SK-N-SH (cell line): Measurements from ENCODE around the gene ATP7B. TPM values are rescaled to one million over a fixed set of nuclear protein-coding genes. Genes with fewer than 3 reads are reported as not detected.

Experiments used
- CTCF ChIA-PET: fragments of 300-600, 350-600 bp; formaldehyde crosslinking; extraction: SDS; loops from one replicate; lab custom pipeline; 2021; lab: Yijun Ruan, JAX
- POLR2A ChIA-PET: fragments of 350-600 bp; sonication (Branson Sonifier 250); formaldehyde crosslinking; extraction: SDS; loops from one replicate; lab custom pipeline; 2020; ENCODE audit warnings: antibody characterized with exemption, inconsistent platforms; lab: Yijun Ruan, JAX
- DNase-seq: peaks from one replicate; pipeline ENCODE4 v3.0.0; 2012
- H2AFZ ChIP-seq: fragments of 200-600 bp; sonication (generic); 2 replicates; pipeline ENCODE4 v1.8.1; 2016; ENCODE audit warnings: antibody characterized with exemption, mild to moderate bottlenecking, low read depth
- H3F3A ChIP-seq: fragments of 200-600 bp; sonication (generic); replicated peaks from 2 replicates; pipeline ENCODE3; 2016; ENCODE audit warnings: antibody characterized with exemption, mild to moderate bottlenecking; ENCODE audit not compliant: insufficient read depth
- H3K27ac ChIP-seq, 2 experiments: fragments of 200-500 bp in 1 of 2; fragments of 200-600 bp in 1 of 2; sonication (Bioruptor generic) in 1 of 2; sonication (generic), shearing (Covaris generic) in 1 of 2; 2 replicates each; pipeline versions ENCODE4 v1.5.1 to v1.6.1; 2014 to 2016; ENCODE audit warnings: low read depth in 2 of 2, inconsistent platforms in 1 of 2, low read length in 1 of 2, mild to moderate bottlenecking in 1 of 2, mixed read lengths in 1 of 2
- H3K27me3 ChIP-seq: fragments of 200-600 bp; sonication (generic), shearing (Covaris generic); 2 replicates; pipeline ENCODE4 v1.6.1; 2016; ENCODE audit warnings: mixed run types; ENCODE audit not compliant: insufficient read depth
- H3K36me3 ChIP-seq, 2 experiments: fragments of 200-500 bp in 1 of 2; fragments of 200-600 bp in 1 of 2; sonication (Bioruptor generic) in 1 of 2; sonication (generic) in 1 of 2; replicated peaks in 1 of 2; 2 replicates each; pipeline versions ENCODE3 to v1.5.1; 2014 to 2016; ENCODE audit warnings: low read length in 1 of 2, mild to moderate bottlenecking in 1 of 2; ENCODE audit not compliant: insufficient read depth in 2 of 2, control insufficient read depth in 1 of 2
- H3K4me1 ChIP-seq, 2 experiments: fragments of 200-500 bp in 1 of 2; fragments of 200-600 bp in 1 of 2; sonication (Bioruptor generic) in 1 of 2; sonication (generic), shearing (Covaris generic) in 1 of 2; 2 replicates each; pipeline versions ENCODE4 v1.5.1 to v1.6.1; 2014 to 2016; ENCODE audit warnings: low read depth in 1 of 2, low read length in 1 of 2, mixed run types in 1 of 2; ENCODE audit not compliant: insufficient read depth in 2 of 2, control insufficient read depth in 1 of 2
- H3K4me2 ChIP-seq: fragments of 200-600 bp; sonication (generic), shearing (Covaris generic); 2 replicates; pipeline ENCODE4 v1.6.1; 2017; ENCODE audit warnings: mixed run types
- H3K4me3 ChIP-seq, 2 experiments: fragments of 200-500 bp in 1 of 2; fragments of 200-600 bp in 1 of 2; sonication (Bioruptor generic) in 1 of 2; sonication (generic), shearing (Covaris generic) in 1 of 2; 2 replicates each; pipeline versions ENCODE4 v1.5.1 to v1.8.1; 2014 to 2016; ENCODE audit warnings: low read depth in 2 of 2, inconsistent platforms in 1 of 2, low read length in 1 of 2, mild to moderate bottlenecking in 1 of 2, mixed read lengths in 1 of 2, moderate library complexity in 1 of 2
- H3K79me2 ChIP-seq: fragments of 200-600 bp; sonication (generic); 2 replicates; pipeline ENCODE4 v1.8.1; 2017; ENCODE audit warnings: mild to moderate bottlenecking; ENCODE audit not compliant: insufficient read depth
- H3K9ac ChIP-seq: fragments of 200-600 bp; sonication (generic); 2 replicates; pipeline ENCODE4 v1.6.1; 2017; ENCODE audit warnings: mixed run types
- H3K9me2 ChIP-seq: fragments of 200-600 bp; sonication (generic); 2 replicates; pipeline ENCODE4 v1.6.1; 2017; ENCODE audit warnings: mixed run types
- H3K9me3 ChIP-seq: fragments of 200-600 bp; sonication (generic); 2 replicates; pipeline ENCODE4 v1.6.1; 2017; ENCODE audit warnings: mixed run types, mild to moderate bottlenecking, moderate library complexity
- H4K20me1 ChIP-seq: fragments of 200-600 bp; sonication (generic); 2 replicates; pipeline ENCODE4 v1.6.1; 2017; ENCODE audit warnings: mild to moderate bottlenecking, mixed run types; ENCODE audit not compliant: insufficient read depth
- CHD2 ChIP-seq: fragments of 150-350 bp; IDR thresholded peaks from 2 replicates; pipeline ENCODE4 v1.6.1; 2018; ENCODE audit warnings: low read length; ENCODE audit not compliant: partially characterized antibody
- ELF1 ChIP-seq: IDR thresholded peaks from 2 replicates; pipeline ENCODE4 v1.4.0; 2012
- EP300 ChIP-seq, 2 experiments: IDR thresholded peaks; 2 replicates each; pipeline versions ENCODE4 v1.4.0 to v1.6.1; 2012; ENCODE audit warnings: borderline replicate concordance in 1 of 2, low read depth in 1 of 2, low read length in 1 of 2
- FOSL2 ChIP-seq: IDR thresholded peaks from 2 replicates; pipeline ENCODE4 v1.4.0; 2012; ENCODE audit warnings: low read depth, mild to moderate bottlenecking, moderate library complexity, borderline replicate concordance
- FOXJ3 ChIP-seq: sonication (generic); formaldehyde crosslinking; IDR thresholded peaks from 2 replicates; pipeline ENCODE4 v1.5.1; 2020; ENCODE audit warnings: mild to moderate bottlenecking, missing genetic modification reagents
- GATA2 ChIP-seq: sonication (generic); formaldehyde crosslinking; IDR thresholded peaks from 2 replicates; pipeline ENCODE4 v1.5.0; 2020; ENCODE audit warnings: mild to moderate bottlenecking, missing genetic modification reagents
- IRF3 ChIP-seq: fragments of 150-350 bp; IDR thresholded peaks from 2 replicates; pipeline ENCODE4 v1.6.1; 2016; ENCODE audit warnings: mild to moderate bottlenecking, low read depth, low read length
- JUND ChIP-seq: IDR thresholded peaks from 2 replicates; pipeline ENCODE4 v1.4.0; 2012
- MEF2A ChIP-seq: IDR thresholded peaks from 2 replicates; pipeline ENCODE4 v1.4.0; 2012; ENCODE audit warnings: low read depth, borderline replicate concordance
- NFIC ChIP-seq: IDR thresholded peaks from 2 replicates; pipeline ENCODE4 v1.4.0; 2012; ENCODE audit warnings: borderline replicate concordance
- POLR2AphosphoS5 ChIP-seq: IDR thresholded peaks from 2 replicates; pipeline ENCODE4 v1.6.1; 2012; ENCODE audit warnings: low read depth, low read length
- RFX5 ChIP-seq: IDR thresholded peaks from 2 replicates; pipeline ENCODE4 v1.6.1; 2012; ENCODE audit warnings: mild to moderate bottlenecking, improper control_type of control experiment, low read length
- RXRA ChIP-seq: IDR thresholded peaks from 2 replicates; pipeline ENCODE4 v1.4.0; 2012; ENCODE audit warnings: low read depth, mild to moderate bottlenecking, borderline replicate concordance
- SIN3A ChIP-seq: IDR thresholded peaks from 2 replicates; pipeline ENCODE4 v1.6.1; 2012; ENCODE audit warnings: low read depth, mild to moderate bottlenecking, low read length, moderate library complexity, borderline replicate concordance
- SMC3 ChIP-seq: IDR thresholded peaks from 2 replicates; pipeline ENCODE4 v1.6.1; 2012; ENCODE audit warnings: low read depth, low read length, improper control_type of control experiment
- TCF12 ChIP-seq: IDR thresholded peaks from 2 replicates; pipeline ENCODE4 v1.4.0; 2012
- YY1 ChIP-seq: IDR thresholded peaks from 2 replicates; pipeline ENCODE4 v1.4.0; 2012; ENCODE audit warnings: low read depth, mild to moderate bottlenecking
- WGBS: methylation state at CpG from one replicate; pipeline ENCODE4 v1.1.6; 2017; ENCODE audit warnings: low lambda C conversion rate; 5-methylcytosine and 5-hydroxymethylcytosine counted together
- polyA plus RNA-seq, 3 experiments: library from polyadenylated mRNA; depleted of rRNA; stranded (reverse); fragments of >200 nt; gene quantifications; 2 replicates each; pipeline ENCODE4 v1.2.3, GENCODE V29; 2012
- TF ChIP-seq, protein P1 (sequence below): IDR thresholded peaks from 2 replicates; pipeline ENCODE4 v1.4.0; 2012; ENCODE audit warnings: low read depth
- TF ChIP-seq, protein P2 (sequence below): IDR thresholded peaks from 2 replicates; pipeline ENCODE4 v1.6.1; 2012; ENCODE audit warnings: mild to moderate bottlenecking, low read depth, low read length, moderate library complexity
- TF ChIP-seq, protein P3 (sequence below): fragments of 150-350 bp; IDR thresholded peaks from 2 replicates; pipeline ENCODE4 v1.6.1; 2017; ENCODE audit warnings: antibody characterized with exemption, low read length, low read depth, borderline replicate concordance

Gene ATP7B
- polyA plus RNA-seq, 1 of the 3 experiments (the other 2 are of a cell fraction), result 4.4 TPM

- Histone ChIP-seq H3K9me2 (no peaks in the 10 kb centered on the region), H3K4me2 (no peak overlapping the region), H4K20me1 (no peaks in the 10 kb centered on the region), H3K9ac (no peak overlapping the region), H3K79me2 (no peaks in the 10 kb centered on the region), H3K36me3 (no peaks in the 10 kb centered on the region), H3K4me1 (no peaks in the 10 kb centered on the region), H3F3A (no peaks in the 10 kb centered on the region), H3K27ac (no peak overlapping the region), H3K9me3 (no peaks in the 10 kb centered on the region), H3K4me3 (no peak overlapping the region), H3K27me3 (no peaks in the 10 kb centered on the region), H2AFZ (no peak overlapping the region)
- ChIA-PET CTCF (interaction anchor here (1.2 kb wide), 1 partner anchor 9 kb away, joined by 3 read pairs; no protein-coding TSS in a partner anchor), POLR2A (no interaction called here)
- DNase-seq, result no peak
- 76% methylated on average over 14 of the region's 14 CpGs for WGBS
- no peak for TF ChIP-seq NFIC
- no peak for TF ChIP-seq SMC3
- no peak for TF ChIP-seq CHD2
- TF ChIP-seq, protein P1, sequence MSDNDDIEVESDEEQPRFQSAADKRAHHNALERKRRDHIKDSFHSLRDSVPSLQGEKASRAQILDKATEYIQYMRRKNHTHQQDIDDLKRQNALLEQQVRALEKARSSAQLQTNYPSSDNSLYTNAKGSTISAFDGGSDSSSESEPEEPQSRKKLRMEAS, result no peak
- TF ChIP-seq POLR2AphosphoS5, result no peak
- no peak for TF ChIP-seq ELF1
- TF ChIP-seq IRF3, result no peak
- TF ChIP-seq FOXJ3 (CRISPR knock-in tag), result no peak
- TF ChIP-seq, protein P2, sequence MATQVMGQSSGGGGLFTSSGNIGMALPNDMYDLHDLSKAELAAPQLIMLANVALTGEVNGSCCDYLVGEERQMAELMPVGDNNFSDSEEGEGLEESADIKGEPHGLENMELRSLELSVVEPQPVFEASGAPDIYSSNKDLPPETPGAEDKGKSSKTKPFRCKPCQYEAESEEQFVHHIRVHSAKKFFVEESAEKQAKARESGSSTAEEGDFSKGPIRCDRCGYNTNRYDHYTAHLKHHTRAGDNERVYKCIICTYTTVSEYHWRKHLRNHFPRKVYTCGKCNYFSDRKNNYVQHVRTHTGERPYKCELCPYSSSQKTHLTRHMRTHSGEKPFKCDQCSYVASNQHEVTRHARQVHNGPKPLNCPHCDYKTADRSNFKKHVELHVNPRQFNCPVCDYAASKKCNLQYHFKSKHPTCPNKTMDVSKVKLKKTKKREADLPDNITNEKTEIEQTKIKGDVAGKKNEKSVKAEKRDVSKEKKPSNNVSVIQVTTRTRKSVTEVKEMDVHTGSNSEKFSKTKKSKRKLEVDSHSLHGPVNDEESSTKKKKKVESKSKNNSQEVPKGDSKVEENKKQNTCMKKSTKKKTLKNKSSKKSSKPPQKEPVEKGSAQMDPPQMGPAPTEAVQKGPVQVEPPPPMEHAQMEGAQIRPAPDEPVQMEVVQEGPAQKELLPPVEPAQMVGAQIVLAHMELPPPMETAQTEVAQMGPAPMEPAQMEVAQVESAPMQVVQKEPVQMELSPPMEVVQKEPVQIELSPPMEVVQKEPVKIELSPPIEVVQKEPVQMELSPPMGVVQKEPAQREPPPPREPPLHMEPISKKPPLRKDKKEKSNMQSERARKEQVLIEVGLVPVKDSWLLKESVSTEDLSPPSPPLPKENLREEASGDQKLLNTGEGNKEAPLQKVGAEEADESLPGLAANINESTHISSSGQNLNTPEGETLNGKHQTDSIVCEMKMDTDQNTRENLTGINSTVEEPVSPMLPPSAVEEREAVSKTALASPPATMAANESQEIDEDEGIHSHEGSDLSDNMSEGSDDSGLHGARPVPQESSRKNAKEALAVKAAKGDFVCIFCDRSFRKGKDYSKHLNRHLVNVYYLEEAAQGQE, result no peak
- TF ChIP-seq, protein P3, sequence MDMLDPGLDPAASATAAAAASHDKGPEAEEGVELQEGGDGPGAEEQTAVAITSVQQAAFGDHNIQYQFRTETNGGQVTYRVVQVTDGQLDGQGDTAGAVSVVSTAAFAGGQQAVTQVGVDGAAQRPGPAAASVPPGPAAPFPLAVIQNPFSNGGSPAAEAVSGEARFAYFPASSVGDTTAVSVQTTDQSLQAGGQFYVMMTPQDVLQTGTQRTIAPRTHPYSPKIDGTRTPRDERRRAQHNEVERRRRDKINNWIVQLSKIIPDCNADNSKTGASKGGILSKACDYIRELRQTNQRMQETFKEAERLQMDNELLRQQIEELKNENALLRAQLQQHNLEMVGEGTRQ, result no peak
- no peak for TF ChIP-seq JUND
- TF ChIP-seq FOSL2, result no peak
- no peak for TF ChIP-seq RXRA
- TF ChIP-seq RFX5, result no peak
- TF ChIP-seq MEF2A, result no peak
- TF ChIP-seq YY1, result no peak
- TF ChIP-seq TCF12, result no peak
- TF ChIP-seq SIN3A, result no peak
- TF ChIP-seq GATA2 (CRISPR knock-in tag), result no peak
- TF ChIP-seq EP300 (IDR thresholded peaks at IDR 0.05; ENCODE audit: borderline replicate concordance in 1 of 2, low read depth in 1 of 2, low read length in 1 of 2), result no peak
Observed at GRCh38 chr13:51921790-51922740, 89.2 kb downstream of the ATP7B start.
